NCI-H2081 treated with DMSO at 0.1 percent for 48 hours (cell line): ENCODE data around the gene CDA.
A peak's percentile ranks its signal among the peaks of the same experiment; 100 is the strongest.

Experiments used
- DNase-seq: peaks from one replicate; lab custom pipeline; 2025; lab: John Stamatoyannopoulos, UW

Gene CDA

GRCh38 chr1:20648946-20649345 lies 60.0 kb downstream of the CDA start:
- no peak for DNase-seq

DNA sequence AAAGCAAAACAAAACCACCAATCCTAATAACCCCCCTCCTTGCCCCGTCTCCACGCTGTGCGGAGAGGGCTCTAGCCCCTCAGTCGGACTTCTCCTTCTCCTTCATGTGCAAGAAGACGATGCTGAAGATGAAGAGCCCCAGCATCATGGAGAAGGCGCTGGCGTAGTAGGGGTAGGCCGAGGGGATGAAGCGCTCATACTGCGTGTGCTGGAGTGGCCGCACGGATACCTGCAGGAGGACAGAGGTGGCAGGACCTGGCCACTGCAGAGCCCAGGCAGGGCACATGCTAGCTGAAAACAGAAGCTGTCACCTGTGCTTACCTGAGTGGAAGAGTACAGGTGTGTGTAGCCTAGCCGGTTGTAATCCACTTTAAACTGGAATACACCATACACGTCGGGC lies 63.4 kb downstream of the CDA start:
- DNase-seq, result no peak

DNA sequence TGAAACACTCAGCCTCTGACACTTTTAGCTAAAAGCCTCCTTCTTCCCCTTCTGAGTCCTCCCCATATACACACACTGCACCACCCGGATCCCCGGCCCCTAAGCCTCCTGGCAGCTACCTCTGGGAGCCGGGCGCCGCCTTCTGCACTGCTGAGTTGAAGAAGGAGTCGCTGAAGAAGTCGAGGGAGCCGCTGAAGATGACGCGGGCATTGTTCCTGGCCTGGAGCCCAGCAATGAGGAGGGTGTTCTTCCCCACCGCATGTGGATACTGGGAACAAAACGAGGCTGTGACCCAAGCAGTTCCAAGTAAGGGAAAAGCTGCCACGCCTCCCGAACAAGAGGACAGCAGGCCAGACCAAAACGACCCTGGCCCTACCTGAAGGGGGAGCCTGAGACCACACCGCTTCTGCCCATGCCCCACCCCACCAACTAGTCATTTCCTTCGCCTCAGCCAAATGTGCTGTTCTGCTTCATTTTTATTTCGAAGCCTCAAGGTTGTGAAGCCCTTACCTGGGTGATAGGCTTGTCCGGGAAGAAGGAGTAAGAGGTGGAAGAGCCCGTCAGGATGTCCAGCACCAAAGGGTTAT lies 65.3 kb downstream of the CDA start:
- no peak for DNase-seq

DNA sequence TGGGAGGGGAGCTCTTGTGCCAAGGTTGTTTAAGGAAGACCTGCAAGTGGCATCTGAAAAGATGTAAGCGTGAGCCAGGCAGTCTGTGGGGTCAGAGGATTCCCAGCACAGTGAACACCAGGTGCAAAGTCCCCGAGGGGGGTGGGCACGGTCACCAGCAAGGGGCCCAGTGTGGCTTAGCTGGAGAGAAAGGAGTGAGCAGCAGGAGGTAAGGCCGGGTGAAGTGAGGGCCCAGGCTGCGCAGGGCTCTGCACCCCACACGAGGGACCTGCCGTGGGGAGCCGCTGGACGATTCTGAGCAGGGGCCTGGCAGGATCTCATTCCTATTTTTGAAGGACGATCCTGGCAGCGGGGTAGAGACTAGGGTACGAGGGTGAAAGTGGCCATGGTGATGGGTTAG lies 68.1 kb downstream of the CDA start:
- DNase-seq, result no peak

DNA sequence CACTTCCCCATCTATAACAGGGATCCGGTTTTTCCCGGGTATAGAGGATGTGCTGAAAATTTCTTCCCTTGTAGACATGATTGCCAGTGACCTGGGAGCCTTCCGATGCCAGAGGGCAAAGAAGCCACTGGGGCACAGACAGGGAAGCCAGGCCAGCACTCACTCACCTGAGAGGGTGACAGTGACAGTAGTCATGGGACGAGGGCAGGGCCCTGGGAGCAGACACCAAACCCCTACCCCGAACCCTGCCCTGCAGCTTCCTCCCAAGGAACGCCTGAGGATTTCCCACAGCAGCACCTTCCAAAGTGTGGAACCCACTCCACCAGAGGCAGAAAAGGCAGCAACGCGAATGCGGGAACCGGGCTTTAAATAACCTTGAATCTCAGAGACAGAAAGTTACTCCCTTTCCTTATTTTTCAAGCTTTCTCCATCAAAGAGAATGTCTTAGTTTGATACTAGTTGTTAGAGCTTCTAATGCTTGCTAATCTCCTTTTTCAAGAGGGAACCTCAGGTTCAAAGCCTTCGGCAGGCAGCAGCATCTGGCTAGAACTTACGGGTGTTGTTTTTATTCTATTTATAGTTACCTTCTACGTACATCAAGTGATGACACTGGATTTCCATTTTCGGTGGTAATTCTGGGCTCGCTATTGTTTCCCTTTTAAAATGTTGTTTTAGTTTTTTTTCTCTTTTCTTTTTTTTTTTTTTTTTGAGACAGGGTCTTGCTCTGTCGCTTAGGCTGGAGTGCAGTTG lies 69.4 kb downstream of the CDA start:
- DNase-seq, result no peak

- no peak for DNase-seq
These were observed 71.5 kb downstream of the CDA start for GRCh38 chr1:20660363-20660762.

DNA sequence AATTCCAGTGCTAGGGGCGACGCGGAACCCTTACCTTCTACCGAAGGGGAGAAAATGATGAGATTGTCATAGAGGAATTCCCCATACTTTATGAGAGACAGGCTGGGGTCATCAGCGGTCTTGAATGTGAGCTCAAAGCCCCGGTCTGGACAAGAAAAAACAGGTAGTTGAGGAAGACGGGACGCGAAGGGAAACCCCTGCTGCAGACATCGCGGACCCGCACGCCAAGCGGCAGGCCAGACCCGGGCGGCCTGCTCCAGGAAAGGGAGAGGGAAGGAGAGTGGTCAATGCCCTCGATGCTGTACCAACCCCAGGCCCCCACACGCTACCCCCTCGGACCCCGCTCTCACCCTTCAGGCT lies 71.9 kb downstream of the CDA start:
- no peak for DNase-seq

GRCh38 chr1:20661207-20662109 lies 72.6 kb downstream of the CDA start, which contains the start of gene DDOST:
DDOST (minus strand) TSS chr1:20661369; CDS start chr1:20661350, 19 bp downstream.
- DNase-seq, result peak; percentile 86

GRCh38 chr1:20662110-20662475 lies 73.2 kb downstream of the CDA start:
- DNase-seq, result no peak

GRCh38 chr1:20663365-20663764 lies 74.5 kb downstream of the CDA start:
- no peak for DNase-seq

DNA sequence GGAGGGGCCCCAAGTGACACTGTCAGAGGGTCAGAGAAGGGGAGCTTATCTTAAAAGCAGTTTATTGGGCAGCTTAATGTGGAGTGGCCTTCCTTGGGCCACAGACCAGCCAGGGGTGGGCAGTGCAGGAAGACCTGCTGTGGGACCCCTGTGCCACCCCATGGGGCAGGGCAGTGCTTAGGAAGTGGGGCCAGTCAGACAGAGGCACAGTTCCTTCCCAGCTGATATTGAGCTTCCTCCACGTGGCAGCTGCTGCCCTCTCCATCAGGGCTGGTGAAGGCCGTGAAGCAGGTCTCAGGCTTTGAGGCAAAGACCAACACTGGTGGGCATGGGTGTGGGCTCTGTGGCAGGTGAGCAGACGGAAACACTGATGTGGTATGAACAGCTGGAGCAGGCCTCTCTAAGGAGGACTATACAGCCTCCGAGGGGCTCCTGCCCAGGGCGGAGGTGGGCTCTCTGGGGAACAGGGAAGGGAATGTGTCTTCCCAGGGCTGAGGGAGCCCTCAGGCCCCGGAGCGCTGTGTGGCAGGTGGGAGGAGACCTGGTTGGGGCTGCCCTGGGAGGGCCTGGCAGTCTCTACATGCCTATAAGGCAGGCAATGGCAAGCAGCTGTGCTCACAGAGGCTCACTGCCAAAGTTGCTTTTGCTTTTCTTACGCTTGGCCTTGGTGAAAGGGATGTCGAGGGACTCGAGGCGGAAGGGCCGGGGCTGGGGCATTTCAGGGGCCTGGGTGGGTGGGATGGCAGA lies 75.2 kb downstream of the CDA start:
- DNase-seq, result no peak

GRCh38 chr1:20665726-20666125 lies 76.8 kb downstream of the CDA start:
- no peak for DNase-seq

- no peak for DNase-seq
These were observed 77.2 kb downstream of the CDA start for GRCh38 chr1:20666146-20666545.

DNA sequence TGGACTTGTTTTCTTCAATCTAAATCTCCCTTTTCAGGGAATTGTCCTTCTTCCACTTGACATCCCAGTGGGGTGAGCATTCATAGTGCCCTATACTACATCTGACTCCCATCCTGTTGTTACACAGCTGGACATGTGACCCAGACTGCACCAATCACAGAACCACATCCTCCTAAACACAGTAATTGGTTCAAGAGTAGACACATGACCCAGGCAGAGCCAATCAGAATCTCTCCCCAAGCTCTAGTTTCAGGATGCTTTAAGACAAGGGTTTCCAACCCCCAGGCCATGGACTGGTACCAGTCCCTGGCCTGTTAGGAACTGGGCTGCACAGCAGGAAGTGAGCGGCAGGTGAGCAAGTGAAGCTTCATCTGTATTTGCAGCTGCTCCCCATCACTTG lies 77.9 kb downstream of the CDA start:
- DNase-seq, result no peak
